A673 (cell line): ENCODE measurements around the gene C1orf198. TPM values are rescaled to one million over a fixed set of nuclear protein-coding genes. Genes with fewer than 3 reads are reported as not detected.

Experiments
- BruUV-seq: library from RNA; stranded (reverse); fragments of 400-500 nt; replicated peaks from 2 replicates; lab custom pipeline; 2021; lab: Mats Ljungman, UMichigan
- CTCF ChIA-PET: fragments of 300-600 bp; sonication (Branson Sonifier 250); formaldehyde crosslinking; loops from one replicate; lab custom pipeline; 2022; ENCODE audit warnings: antibody characterized with exemption; lab: Charles Lee
- POLR2A ChIA-PET: fragments of 300-600 bp; sonication (Branson Sonifier 250); formaldehyde crosslinking; loops from one replicate; lab custom pipeline; 2022; ENCODE audit warnings: antibody characterized with exemption; ENCODE audit not compliant: low non-redundant PET; lab: Charles Lee
- DNase-seq: peaks from one replicate; pipeline ENCODE4 v3.0.0-alpha.2; 2015; ENCODE audit warnings: low spot score
- H3K27ac ChIP-seq: fragments of 200-600 bp; sonication (generic); 2 replicates; pipeline ENCODE4 v1.5.1; 2016; ENCODE audit warnings: mixed run types, low read depth, mild to moderate bottlenecking, mixed read lengths, antibody characterized with exemption, low read length; ENCODE audit not compliant: poor library complexity, severe bottlenecking
- H3K27me3 ChIP-seq: fragments of 200-600 bp; sonication (generic); replicated peaks from 2 replicates; pipeline ENCODE4 v1.6.1; 2017; ENCODE audit warnings: mixed run types, low read depth, mild to moderate bottlenecking, mixed read lengths, antibody characterized with exemption, low read length; ENCODE audit not compliant: insufficient read depth, poor library complexity
- H3K36me3 ChIP-seq: fragments of 200-600 bp; sonication (generic); 2 replicates; pipeline ENCODE4 v1.6.1; 2016; ENCODE audit warnings: mixed run types, mild to moderate bottlenecking, mixed read lengths, antibody characterized with exemption, low read length; ENCODE audit not compliant: insufficient read depth, poor library complexity, severe bottlenecking
- H3K4me1 ChIP-seq: fragments of 200-600 bp; sonication (generic); 2 replicates; pipeline ENCODE4 v1.6.1; 2017; ENCODE audit warnings: mixed run types, mild to moderate bottlenecking, mixed read lengths, antibody characterized with exemption, low read length; ENCODE audit not compliant: insufficient read depth, poor library complexity, severe bottlenecking
- H3K4me3 ChIP-seq: fragments of 200-600 bp; sonication (generic); 2 replicates; pipeline ENCODE4 v1.5.1; 2016; ENCODE audit warnings: low read depth, mixed run types, mild to moderate bottlenecking, mixed read lengths, low read length; ENCODE audit not compliant: poor library complexity, severe bottlenecking
- H3K9me3 ChIP-seq: fragments of 200-600 bp; sonication (generic); 2 replicates; pipeline ENCODE4 v1.6.1; 2016; ENCODE audit warnings: mixed run types, low read depth, mild to moderate bottlenecking, mixed read lengths, antibody characterized with exemption, low read length; ENCODE audit not compliant: poor library complexity, severe bottlenecking
- EZH2 ChIP-seq: fragments of 200-600 bp; sonication (generic); IDR thresholded peaks from 2 replicates; pipeline ENCODE4 v1.6.1; 2017; ENCODE audit warnings: borderline replicate concordance, low read depth, mild to moderate bottlenecking, mixed read lengths, antibody characterized with exemption, low read length; ENCODE audit not compliant: poor library complexity, severe bottlenecking
- intact Hi-C: fragments of 100-400 bp; cut with micrococcal nuclease; formaldehyde crosslinking; loops from one replicate; pipeline ENCODE4 v1.10.0; 2022; ENCODE audit not compliant: unreplicated experiment
- total RNA-seq: library from RNA; stranded (reverse); gene quantifications from 2 replicates; pipeline ENCODE4 v1.2.3, GENCODE V29; 2021
- TF ChIP-seq, protein P1 (sequence below): fragments of 300-800, 200-600 bp; sonication (generic); conservative IDR thresholded peaks from 2 replicates; pipeline ENCODE4 v1.5.1; 2017; ENCODE audit warnings: low read depth, mild to moderate bottlenecking, antibody characterized with exemption, low read length, moderate library complexity, mixed read lengths

The C1orf198 gene
- total RNA-seq, 1 experiment from 2014 or later, result 42.4 TPM

DNA sequence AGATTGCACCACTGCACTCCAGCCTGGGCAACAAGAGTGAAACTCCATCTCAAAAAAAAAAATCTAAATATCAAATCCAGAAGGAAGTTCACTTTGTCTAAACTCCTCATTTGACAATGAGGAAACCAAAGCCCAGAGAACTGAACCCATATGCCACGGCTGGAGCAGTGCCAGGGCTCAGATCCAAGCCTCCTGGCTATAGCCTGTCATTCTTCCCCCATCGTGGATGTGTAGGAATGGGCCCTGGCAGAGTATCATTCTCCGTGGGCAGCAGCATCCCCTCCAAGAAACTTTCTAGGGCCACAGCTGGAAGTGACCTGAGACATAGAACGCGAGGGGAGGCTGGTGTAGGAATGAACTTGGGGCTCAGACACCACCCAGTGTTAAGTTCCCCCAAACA, 73.9 kb downstream of the C1orf198 start:
- Histone ChIP-seq H3K36me3 (no peaks in the 10 kb centered on the region), H3K4me1 (no peaks in the 10 kb centered on the region), H3K27me3 (no peaks in the 10 kb centered on the region), H3K27ac (no peak overlapping the region), H3K9me3 (no peaks in the 10 kb centered on the region), H3K4me3 (no peak overlapping the region)
- no peak for TF ChIP-seq EZH2
- ChIA-PET CTCF (no interaction called here), POLR2A (no interaction called here)
- intact Hi-C loops, result no loop called here
- no peak for DNase-seq
- BruUV-seq, result no TSS peak

DNA sequence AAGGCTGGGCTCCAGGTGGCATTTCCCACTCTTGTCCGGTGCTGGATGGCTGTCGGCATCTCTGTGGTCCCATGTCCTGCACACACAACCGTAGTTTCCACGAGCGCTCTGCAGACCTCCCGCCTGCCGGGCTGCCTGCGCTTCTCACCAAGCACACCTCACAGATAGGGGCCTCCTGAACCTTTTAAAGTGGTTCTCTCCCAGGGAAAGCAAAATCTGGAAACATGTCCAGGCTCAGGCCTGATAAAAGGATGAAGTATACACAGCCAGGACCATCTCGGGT, 74.9 kb downstream of the C1orf198 start:
- no peaks in the 10 kb centered on the region for H3K9me3 ChIP-seq
- no peak overlapping the region for H3K4me3 ChIP-seq
- H3K36me3 ChIP-seq, result no peaks in the 10 kb centered on the region
- H3K4me1 ChIP-seq, result no peaks in the 10 kb centered on the region
- H3K27ac ChIP-seq, result no peak overlapping the region
- POLR2A ChIA-PET, result no interaction called here
- no peaks in the 10 kb centered on the region for H3K27me3 ChIP-seq
- intact Hi-C loops, result no loop called here
- DNase-seq, result no peak
- TF ChIP-seq, protein P1, sequence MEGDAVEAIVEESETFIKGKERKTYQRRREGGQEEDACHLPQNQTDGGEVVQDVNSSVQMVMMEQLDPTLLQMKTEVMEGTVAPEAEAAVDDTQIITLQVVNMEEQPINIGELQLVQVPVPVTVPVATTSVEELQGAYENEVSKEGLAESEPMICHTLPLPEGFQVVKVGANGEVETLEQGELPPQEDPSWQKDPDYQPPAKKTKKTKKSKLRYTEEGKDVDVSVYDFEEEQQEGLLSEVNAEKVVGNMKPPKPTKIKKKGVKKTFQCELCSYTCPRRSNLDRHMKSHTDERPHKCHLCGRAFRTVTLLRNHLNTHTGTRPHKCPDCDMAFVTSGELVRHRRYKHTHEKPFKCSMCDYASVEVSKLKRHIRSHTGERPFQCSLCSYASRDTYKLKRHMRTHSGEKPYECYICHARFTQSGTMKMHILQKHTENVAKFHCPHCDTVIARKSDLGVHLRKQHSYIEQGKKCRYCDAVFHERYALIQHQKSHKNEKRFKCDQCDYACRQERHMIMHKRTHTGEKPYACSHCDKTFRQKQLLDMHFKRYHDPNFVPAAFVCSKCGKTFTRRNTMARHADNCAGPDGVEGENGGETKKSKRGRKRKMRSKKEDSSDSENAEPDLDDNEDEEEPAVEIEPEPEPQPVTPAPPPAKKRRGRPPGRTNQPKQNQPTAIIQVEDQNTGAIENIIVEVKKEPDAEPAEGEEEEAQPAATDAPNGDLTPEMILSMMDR, result no peak
- no peak for TF ChIP-seq EZH2
- CTCF ChIA-PET, result interaction anchor here (0.5 kb wide), 1 partner anchor 167 kb away, joined by 3 read pairs; no protein-coding TSS in a partner anchor
- no TSS peak for BruUV-seq

DNA sequence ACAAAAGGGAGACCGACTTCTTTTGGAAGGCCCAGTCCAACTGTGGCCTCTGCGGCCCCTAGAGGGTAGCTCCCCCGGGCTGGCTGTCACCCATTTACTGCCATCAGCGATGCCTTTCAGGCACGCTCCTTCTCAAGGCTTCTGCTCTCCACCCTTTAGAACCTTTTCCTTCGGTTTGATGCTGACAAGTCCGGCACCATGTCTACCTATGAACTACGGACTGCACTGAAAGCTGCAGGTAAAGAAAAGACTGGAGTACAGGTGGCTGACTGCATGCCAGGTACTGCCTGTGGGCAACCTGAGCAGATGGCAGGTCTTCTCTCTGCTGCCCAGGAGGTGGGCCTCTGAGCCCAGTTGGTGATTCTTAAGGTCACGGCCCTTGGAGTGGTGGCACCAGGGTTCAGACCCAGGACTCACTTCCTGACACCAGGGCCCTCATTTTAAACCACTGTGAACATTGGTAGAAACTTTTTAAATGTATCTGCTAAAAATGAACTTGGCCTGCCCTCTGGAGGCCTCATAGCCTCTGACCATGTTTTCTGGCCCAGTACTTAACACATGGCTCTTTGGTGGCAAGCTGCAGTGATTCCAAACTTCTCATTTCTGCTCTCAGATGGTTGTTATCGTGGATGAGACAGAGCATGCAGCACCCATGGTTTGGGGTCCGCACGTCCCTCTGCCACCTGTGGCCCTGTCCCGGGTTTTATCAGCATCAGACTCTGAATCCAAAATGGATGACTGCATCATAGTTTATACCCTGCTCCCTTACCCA, 75.4 kb downstream of the C1orf198 start:
- ChIA-PET POLR2A (no interaction called here), CTCF (interaction anchor here (0.5 kb wide), 1 partner anchor 167 kb away, joined by 3 read pairs; no protein-coding TSS in a partner anchor)
- no peak overlapping the region for H3K27ac ChIP-seq
- TF ChIP-seq, protein P1, result 0 out of 2 replicates have a peak, but pooled peaks have one; percentile 20
- TF ChIP-seq EZH2, result no peak
- no TSS peak for BruUV-seq
- H3K9me3 ChIP-seq, result no peaks in the 10 kb centered on the region
- H3K4me3 ChIP-seq, result no peak overlapping the region
- intact Hi-C loops, result no loop called here
- H3K36me3 ChIP-seq, result no peaks in the 10 kb centered on the region
- no peaks in the 10 kb centered on the region for H3K27me3 ChIP-seq
- H3K4me1 ChIP-seq, result no peaks in the 10 kb centered on the region
- no peak for DNase-seq
